GM18861 (cell line): ENCODE measurements around the gene LHX6.

ENCODE experiments used
- ATAC-seq: cut with Tn5 transposase; IDR thresholded peaks from one replicate; pipeline ENCODE4 v1.9.1; 2021; ENCODE audit not compliant: unreplicated experiment

The LHX6 gene

GRCh38 chr9:122192914-122193525 lies 35.7 kb downstream of the LHX6 start:
- no peak for ATAC-seq

GRCh38 chr9:122192261-122192875 lies 36.4 kb downstream of the LHX6 start:
- no peak for ATAC-seq

GRCh38 chr9:122191584-122191983 lies 37.2 kb downstream of the LHX6 start:
- no peak for ATAC-seq

GRCh38 chr9:122190597-122191381 lies 38.0 kb downstream of the LHX6 start:
- no peak for ATAC-seq

GRCh38 chr9:122188369-122188768 lies 40.4 kb downstream of the LHX6 start:
- no peak for ATAC-seq

DNA sequence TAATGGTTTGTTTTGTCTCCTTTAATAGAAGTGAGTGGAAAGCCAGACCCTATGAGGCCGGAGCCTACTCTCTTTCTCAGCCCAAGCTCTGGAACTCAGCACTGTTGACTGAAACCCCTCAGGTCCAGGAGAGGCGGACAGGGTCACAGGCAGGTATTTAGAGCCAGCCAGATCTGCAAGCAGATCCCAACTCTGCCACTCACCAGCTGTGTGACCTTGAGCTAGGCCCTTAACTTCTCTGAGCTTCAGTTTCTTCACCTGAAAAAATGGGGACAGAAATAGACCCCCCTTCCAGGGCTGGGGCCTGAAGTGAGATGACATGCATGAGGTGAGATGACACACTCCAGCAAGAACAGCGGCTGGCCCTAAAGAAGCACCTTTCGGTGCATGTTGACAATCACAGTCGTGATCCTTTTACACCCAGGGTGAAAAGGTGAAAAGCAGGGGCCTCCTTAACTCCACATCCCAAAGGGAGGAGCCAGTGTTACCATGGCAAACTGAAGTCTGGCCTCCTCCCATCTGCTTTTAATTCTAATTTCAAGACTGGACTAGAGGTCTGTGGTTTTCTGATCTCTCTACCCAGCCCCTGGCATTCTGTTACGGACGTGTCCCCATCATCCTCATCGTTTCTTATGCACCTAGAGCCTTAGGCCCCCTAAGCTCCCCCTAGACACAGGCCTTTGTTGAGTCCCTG lies 41.8 kb downstream of the LHX6 start:
- ATAC-seq = no peak

- no peak for ATAC-seq
Observed at GRCh38 chr9:122186301-122186700, 42.5 kb downstream of the LHX6 start.

GRCh38 chr9:122184551-122184950 lies 44.2 kb downstream of the LHX6 start:
- no peak for ATAC-seq

- no peak for ATAC-seq
Observed at GRCh38 chr9:122183501-122183900, 45.3 kb downstream of the LHX6 start.

GRCh38 chr9:122180633-122181032 lies 48.1 kb downstream of the LHX6 start:
- ATAC-seq = no peak

- no peak for ATAC-seq
Observed at GRCh38 chr9:122179690-122180074, 49.1 kb downstream of the LHX6 start.

DNA sequence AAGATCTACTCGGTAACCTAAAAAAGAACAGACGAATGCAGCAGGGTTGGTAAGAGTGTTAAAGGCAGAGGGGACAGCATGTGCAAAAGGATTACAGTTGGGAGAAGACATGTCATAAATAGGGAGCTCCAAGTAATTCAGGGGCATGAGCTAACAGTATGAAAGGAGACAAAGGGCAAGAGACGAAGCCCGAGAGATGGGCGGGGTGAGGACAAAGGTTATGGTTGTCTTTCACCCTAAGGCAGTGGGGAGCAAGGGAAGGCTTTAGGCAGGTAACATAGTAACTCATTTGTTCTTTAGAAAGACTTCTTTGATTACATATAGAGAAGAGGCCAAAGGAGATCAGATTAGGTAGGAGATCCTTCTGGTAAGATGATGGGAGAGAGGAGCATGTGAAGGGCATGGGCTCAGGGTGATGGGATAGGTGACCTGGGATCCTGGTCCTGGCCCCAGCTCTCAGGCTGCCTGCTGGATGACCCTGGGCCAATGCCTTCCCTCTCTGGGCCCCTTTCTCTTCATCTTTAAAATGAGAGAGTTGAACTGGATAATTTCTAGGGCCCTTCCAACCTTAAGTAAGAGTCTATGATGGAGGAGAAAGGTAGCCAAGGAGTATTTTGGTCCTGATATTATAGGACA lies 49.6 kb downstream of the LHX6 start:
- no peak for ATAC-seq

DNA sequence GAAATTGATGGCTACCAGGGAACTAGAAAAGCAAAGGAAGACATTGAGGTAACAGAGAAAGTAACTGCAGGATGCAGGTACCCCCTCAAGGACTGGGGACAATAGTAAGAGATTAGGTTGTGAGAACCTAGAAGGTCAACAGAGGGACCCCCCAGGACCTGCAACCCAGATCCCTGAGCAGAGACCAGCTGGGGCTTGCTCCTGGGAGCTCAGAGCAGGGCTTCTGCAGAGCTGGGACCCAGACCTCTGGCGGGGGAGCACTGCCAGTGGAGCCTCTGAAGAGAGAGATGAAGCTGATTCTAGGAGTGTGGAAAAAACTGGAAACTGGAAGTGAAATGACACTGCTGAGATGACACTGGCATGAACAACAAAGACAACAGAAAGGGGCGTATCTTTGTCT lies 51.8 kb downstream of the LHX6 start:
- ATAC-seq = no peak

- no peak for ATAC-seq
Observed at GRCh38 chr9:122173670-122174069, 55.1 kb downstream of the LHX6 start.

DNA sequence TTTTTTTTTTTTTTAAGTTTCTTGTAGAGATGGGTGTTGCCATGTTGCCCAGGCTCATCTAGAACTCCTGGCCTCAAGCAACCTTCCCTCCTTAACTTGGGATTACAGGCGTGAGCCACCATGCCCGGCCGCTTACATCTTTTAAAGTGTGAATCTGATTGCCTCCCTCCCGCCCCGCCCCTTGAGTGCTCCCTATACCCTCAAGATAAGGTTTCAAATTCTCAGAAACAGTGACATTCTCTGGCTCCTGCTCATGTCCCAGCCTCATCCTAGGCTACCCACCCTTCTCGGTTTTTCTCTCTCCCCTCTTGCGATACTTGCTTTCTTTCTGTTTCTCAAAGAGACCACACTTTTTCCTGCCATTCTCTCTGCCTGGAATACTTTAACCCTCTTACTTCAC lies 56.6 kb downstream of the LHX6 start:
- ATAC-seq = no peak

DNA sequence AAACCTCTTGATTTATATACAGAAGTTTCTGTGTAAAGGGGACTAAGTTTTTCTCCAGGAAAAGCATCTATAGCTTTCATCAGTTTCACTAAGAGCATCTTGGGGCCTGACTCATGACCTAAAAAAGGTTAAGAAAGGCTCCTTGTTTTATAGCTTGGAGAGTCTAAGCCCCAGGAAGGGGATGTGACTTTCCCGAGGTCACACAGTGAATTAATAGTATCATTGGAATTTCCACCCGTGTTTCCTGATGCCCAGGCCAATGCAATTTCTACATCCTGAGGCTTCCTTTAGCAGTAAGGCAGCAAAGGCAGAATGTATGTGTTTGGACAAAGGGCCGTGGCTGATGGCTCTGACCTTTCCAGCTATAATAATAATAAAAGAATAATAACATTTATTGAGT lies 60.4 kb downstream of the LHX6 start:
- ATAC-seq = no peak

GRCh38 chr9:122164286-122164685 lies 64.5 kb downstream of the LHX6 start:
- no peak for ATAC-seq

GRCh38 chr9:122162415-122162814 lies 66.3 kb downstream of the LHX6 start:
- ATAC-seq = no peak

DNA sequence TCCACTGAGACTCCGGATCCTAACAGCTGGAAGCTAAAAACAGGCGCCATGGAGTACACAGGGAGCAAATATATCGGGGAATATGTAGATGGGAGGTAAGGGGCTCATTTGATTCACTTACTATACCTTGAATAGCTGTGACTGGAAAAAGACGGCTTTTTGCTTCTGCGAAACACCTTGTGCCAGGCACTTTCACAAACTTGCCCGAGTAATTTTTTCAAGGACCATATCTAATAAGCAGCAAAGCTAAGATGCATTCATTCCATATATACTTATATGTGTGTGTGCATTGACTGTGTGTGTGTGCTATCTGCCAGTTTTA lies 68.9 kb downstream of the LHX6 start:
- peak; percentile 2 for ATAC-seq

GRCh38 chr9:122159026-122159924 lies 69.5 kb downstream of the LHX6 start, which contains the start of the genes MORN5 and NDUFA8:
Gene MORN5, plus strand, starts transcription at chr9:122159908. Its CDS starts 65 bp downstream, at chr9:122159973.
Gene NDUFA8, minus strand, starts transcription at chr9:122159779. Its CDS starts 102 bp downstream, at chr9:122159677.
- ATAC-seq = peak; percentile 92
